Endothelial cell of umbilical vein (primary cell): ENCODE data around the gene SLC25A48. TPM values are rescaled to one million over a fixed set of nuclear protein-coding genes. Genes with fewer than 3 reads are reported as not detected.

ENCODE experiments used
- BruUV-seq: library from RNA; stranded (reverse); fragments of 400-500 nt; replicated peaks from 2 replicates; lab custom pipeline; 2021; lab: Mats Ljungman, UMichigan
- CTCF ChIA-PET: fragments of 300-600, 350-600 bp; sonication (Branson Sonifier 250); formaldehyde crosslinking; loops from one replicate; lab custom pipeline; 2021; ENCODE audit warnings: antibody characterized with exemption, inconsistent platforms; lab: Charles Lee
- POLR2A ChIA-PET: fragments of 300-600, 350-600 bp; sonication (Branson Sonifier 250); formaldehyde crosslinking; loops from one replicate; lab custom pipeline; 2021; ENCODE audit warnings: antibody characterized with exemption, inconsistent platforms; lab: Charles Lee
- DNase-seq: peaks from one replicate; pipeline ENCODE4 v3.0.0-alpha.2; 2011; ENCODE audit warnings: low read depth, low spot score
- FAIRE-seq: peaks from 2 replicates; lab custom pipeline; 2011; peaks lifted over from hg19 to GRCh38; lab: Jason Lieb, UNC
- H2AFZ ChIP-seq: 2 replicates; pipeline ENCODE4 v1.6.0; 2012; ENCODE audit warnings: low read depth, low read length, control low read depth, inconsistent platforms
- H3K27ac ChIP-seq: 2 replicates; pipeline ENCODE4 v1.5.1; 2011; ENCODE audit warnings: low read depth, mild to moderate bottlenecking, control low read depth, low read length, moderate library complexity; ENCODE audit not compliant: insufficient read depth
- H3K27me3 ChIP-seq, 2 experiments: 2 replicates each; pipeline versions ENCODE4 v1.6.0 to v1.6.1; 2011; ENCODE audit warnings: low read length in 2 of 2, mixed read lengths in 1 of 2; ENCODE audit not compliant: control insufficient read depth in 2 of 2, insufficient read depth in 2 of 2
- H3K36me3 ChIP-seq, 2 experiments: 2 replicates in 1 of 2; 3 replicates in 1 of 2; pipeline ENCODE4 v1.5.1; 2011; ENCODE audit warnings: low read length in 2 of 2, mild to moderate bottlenecking in 1 of 2, moderate library complexity in 1 of 2; ENCODE audit not compliant: control insufficient read depth in 2 of 2, insufficient read depth in 2 of 2; ENCODE audit errors: extremely low read depth in 1 of 2
- H3K4me1 ChIP-seq: 3 replicates; pipeline ENCODE4 v1.5.1; 2011; ENCODE audit warnings: mild to moderate bottlenecking, low read length; ENCODE audit not compliant: control insufficient read depth, insufficient read depth; ENCODE audit errors: extremely low read depth
- H3K4me2 ChIP-seq: 2 replicates; pipeline ENCODE4 v1.6.1; 2011; ENCODE audit warnings: low read length, control low read depth, mixed read lengths; ENCODE audit not compliant: insufficient read depth
- H3K4me3 ChIP-seq, 3 experiments: fragments of 200-600 bp in 1 of 3; sonication (generic), shearing (Covaris generic) in 1 of 3; replicated peaks in 1 of 3; 2 replicates each; pipeline ENCODE4 v1.5.1; 2011 to 2016; ENCODE audit warnings: control low read depth in 3 of 3, low read length in 3 of 3, mild to moderate bottlenecking in 2 of 3, inconsistent platforms in 1 of 3, low read depth in 1 of 3, moderate library complexity in 1 of 3; ENCODE audit not compliant: insufficient read depth in 1 of 3
- H3K79me2 ChIP-seq: 2 replicates; pipeline ENCODE4 v1.6.0; 2012; ENCODE audit warnings: low read length, inconsistent platforms; ENCODE audit not compliant: control insufficient read depth, insufficient read depth
- H3K9ac ChIP-seq: replicated peaks from 2 replicates; pipeline ENCODE3; 2011; ENCODE audit warnings: low read length, control low read depth; ENCODE audit not compliant: insufficient read depth; ENCODE audit errors: extremely low read depth
- H3K9me1 ChIP-seq: replicated peaks from 3 replicates; pipeline ENCODE4 v1.6.0; 2011; ENCODE audit warnings: mild to moderate bottlenecking, low read length; ENCODE audit not compliant: control insufficient read depth, insufficient read depth; ENCODE audit errors: extremely low read depth
- H3K9me3 ChIP-seq: replicated peaks from 2 replicates; pipeline ENCODE4 v1.5.1; 2012; ENCODE audit warnings: low read length, inconsistent platforms; ENCODE audit not compliant: control insufficient read depth, insufficient read depth
- H4K20me1 ChIP-seq: replicated peaks from 2 replicates; pipeline ENCODE3; 2011; ENCODE audit warnings: mild to moderate bottlenecking, low read length; ENCODE audit not compliant: control insufficient read depth, insufficient read depth; ENCODE audit errors: extremely low read depth
- EZH2 ChIP-seq: IDR thresholded peaks from 2 replicates; pipeline ENCODE4 v1.6.1; 2012; ENCODE audit warnings: borderline replicate concordance, low read depth, mild to moderate bottlenecking, moderate library complexity, low read length, inconsistent platforms; ENCODE audit not compliant: severe bottlenecking
- FOS ChIP-seq: IDR thresholded peaks from 2 replicates; pipeline ENCODE4 v1.6.1; 2011; ENCODE audit warnings: mild to moderate bottlenecking, low read length, moderate library complexity, borderline replicate concordance; ENCODE audit not compliant: insufficient read depth
- JUN ChIP-seq: IDR thresholded peaks from 2 replicates; pipeline ENCODE4 v1.6.1; 2011; ENCODE audit warnings: borderline replicate concordance, low read depth; ENCODE audit not compliant: insufficient read length, insufficient read depth
- MYC ChIP-seq: IDR thresholded peaks from one replicate; pipeline ENCODE4 v1.6.1; 2011; ENCODE audit warnings: mild to moderate bottlenecking, low read depth, low read length
- POLR2A ChIP-seq: IDR thresholded peaks from 2 replicates; pipeline ENCODE4 v1.6.1; 2012; ENCODE audit warnings: low read depth, mild to moderate bottlenecking, control low read depth, low read length
- dilution Hi-C: fragments of 300-500 bp; cut with MboI; formaldehyde crosslinking; loops from one replicate; pipeline ENCODE4 v1.15.0; 2019; ENCODE audit warnings: low sequenced_read_pairs; ENCODE audit not compliant: extremely low pct_ligation_motif_present
- intact Hi-C: fragments of 100-400 bp; cut with micrococcal nuclease; formaldehyde crosslinking; loops from one replicate; pipeline ENCODE4 v1.10.0; 2022
- polyA plus RNA-seq, 4 experiments: library from polyadenylated mRNA; depleted of rRNA in 3 of 4; stranded (reverse) in 3 of 4; unstranded in 1 of 4; fragments of >200 nt; gene quantifications; 2 replicates each; pipeline versions ENCODE4 v1.2.1 to v1.2.3, GENCODE V29; 2011 to 2012; ENCODE audit warnings: missing spikeins in 1 of 4
- total RNA-seq: library from RNA; stranded (reverse); gene quantifications from 2 replicates; pipeline ENCODE4 v1.2.3, GENCODE V29; 2021
- TF ChIP-seq, protein P1 (sequence below): IDR thresholded peaks from 2 replicates; pipeline ENCODE4 v1.6.1; 2011; ENCODE audit not compliant: insufficient read depth, insufficient read length
- TF ChIP-seq, protein P2 (sequence below), 2 donors: IDR thresholded peaks; 1 replicate in 1 of 2; 2 replicates in 1 of 2; pipeline ENCODE4 v1.5.1; 2011; ENCODE audit warnings: low read length in 2 of 2, mild to moderate bottlenecking in 2 of 2, moderate library complexity in 2 of 2, control low read depth in 1 of 2, inconsistent platforms in 1 of 2, low read depth in 1 of 2; ENCODE audit not compliant: insufficient read depth in 1 of 2; ENCODE audit errors: extremely low read depth in 1 of 2

The SLC25A48 gene
- total and polyA plus RNA-seq, 2 donors (not counting 3 experiments of a cell fraction or from before 2014, with no cell fraction given) = not detected

DNA sequence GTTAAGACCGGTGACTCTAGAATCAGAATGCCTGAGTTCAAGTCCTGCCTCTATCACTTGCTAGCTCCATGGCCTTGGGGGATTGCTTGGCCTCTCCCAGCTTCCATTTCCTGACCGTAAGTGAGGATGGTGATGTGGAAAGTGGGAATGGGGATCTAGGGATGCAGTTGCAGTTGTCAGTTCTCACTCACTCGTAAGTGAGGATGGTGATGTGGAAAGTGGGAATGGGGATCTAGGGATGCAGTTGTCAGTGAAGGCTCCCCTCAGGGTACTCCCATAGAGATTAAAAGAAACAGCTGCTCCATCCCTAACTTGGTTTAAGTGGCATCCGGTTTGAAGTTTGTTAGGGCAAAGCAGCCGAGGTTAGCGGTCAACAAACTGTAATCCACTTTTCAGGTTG is 64.2 kb downstream of the SLC25A48 start:
- intact Hi-C loops = no loop called here
- TF ChIP-seq EZH2 (no peak), JUN (no peak), FOS (no peak), MYC (no peak), POLR2A (no peak)
- TF ChIP-seq, protein P1, sequence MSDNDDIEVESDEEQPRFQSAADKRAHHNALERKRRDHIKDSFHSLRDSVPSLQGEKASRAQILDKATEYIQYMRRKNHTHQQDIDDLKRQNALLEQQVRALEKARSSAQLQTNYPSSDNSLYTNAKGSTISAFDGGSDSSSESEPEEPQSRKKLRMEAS = no peak
- TF ChIP-seq, protein P2, sequence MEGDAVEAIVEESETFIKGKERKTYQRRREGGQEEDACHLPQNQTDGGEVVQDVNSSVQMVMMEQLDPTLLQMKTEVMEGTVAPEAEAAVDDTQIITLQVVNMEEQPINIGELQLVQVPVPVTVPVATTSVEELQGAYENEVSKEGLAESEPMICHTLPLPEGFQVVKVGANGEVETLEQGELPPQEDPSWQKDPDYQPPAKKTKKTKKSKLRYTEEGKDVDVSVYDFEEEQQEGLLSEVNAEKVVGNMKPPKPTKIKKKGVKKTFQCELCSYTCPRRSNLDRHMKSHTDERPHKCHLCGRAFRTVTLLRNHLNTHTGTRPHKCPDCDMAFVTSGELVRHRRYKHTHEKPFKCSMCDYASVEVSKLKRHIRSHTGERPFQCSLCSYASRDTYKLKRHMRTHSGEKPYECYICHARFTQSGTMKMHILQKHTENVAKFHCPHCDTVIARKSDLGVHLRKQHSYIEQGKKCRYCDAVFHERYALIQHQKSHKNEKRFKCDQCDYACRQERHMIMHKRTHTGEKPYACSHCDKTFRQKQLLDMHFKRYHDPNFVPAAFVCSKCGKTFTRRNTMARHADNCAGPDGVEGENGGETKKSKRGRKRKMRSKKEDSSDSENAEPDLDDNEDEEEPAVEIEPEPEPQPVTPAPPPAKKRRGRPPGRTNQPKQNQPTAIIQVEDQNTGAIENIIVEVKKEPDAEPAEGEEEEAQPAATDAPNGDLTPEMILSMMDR (IDR thresholded peaks at IDR 0.05; ENCODE audit: extremely low read depth in 1 of 2, insufficient read depth in 1 of 2, low read depth in 1 of 2, low read length in 2 of 2) = no peak
- H3K79me2 ChIP-seq = no peaks in the 10 kb centered on the region
- no peaks in the 10 kb centered on the region for H3K9me3 ChIP-seq
- no peaks in the 10 kb centered on the region for H3K36me3 ChIP-seq
- H3K27ac ChIP-seq = no peak overlapping the region
- FAIRE-seq = no peak
- BruUV-seq = no TSS peak
- ChIA-PET POLR2A (no interaction called here), CTCF (interaction anchor here (0.7 to 1.3 kb wide), 2 partner anchors 45 to 47 kb away, joined by 3 read pairs; no protein-coding TSS in a partner anchor)
- no peaks in the 10 kb centered on the region for H3K4me1 ChIP-seq
- peaks cover 9 to 46% of the 10 kb centered on the region in 2 experiments for H3K27me3 ChIP-seq
- no peak for DNase-seq
- no peak overlapping the region for H3K4me3 ChIP-seq
- H3K9ac ChIP-seq = no peak overlapping the region
- no peaks in the 10 kb centered on the region for H4K20me1 ChIP-seq
- no peak overlapping the region for H3K4me2 ChIP-seq
- dilution Hi-C loops = no loop called here
- no peak overlapping the region for H2AFZ ChIP-seq
- H3K9me1 ChIP-seq = no peaks in the 10 kb centered on the region
